Measurements from ENCODE around the gene ZNF655.

The ZNF655 gene

GRCh38 chr7:99616359-99617191 is 58.1 kb downstream of the ZNF655 start, which contains the start of gene ZSCAN25:
Gene ZSCAN25 (plus strand): TSS chr7:99616946. CDS start chr7:99619607, 2,661 bp downstream.
- Histone ChIP-seq H3K27ac (peak within 1 kb of the TSS; percentile 88), H3K9me3 (ENCODE audit: severe bottlenecking) (no peaks in the 10 kb centered on the region), H3K27me3 (ENCODE audit: insufficient read depth, low read depth, severe bottlenecking) (no peaks in the 10 kb centered on the region), H3K36me3 (peaks cover 36% of the 10 kb centered on the region), H3K4me3 (ENCODE audit: low read depth, low read length) (peak within 1 kb of the TSS; percentile 76)
- DNase-seq: peak; percentile 96
- TF ChIP-seq CTCF (IDR thresholded peaks at IDR 0.05; ENCODE audit: low read depth, low read length): peak; percentile 76

GRCh38 chr7:99617192-99617781 is 58.8 kb downstream of the ZNF655 start:
- Histone ChIP-seq H3K27ac (peak overlapping the region; percentile 88), H3K4me3 (ENCODE audit: low read depth, low read length) (peak overlapping the region; percentile 76), H3K9me3 (ENCODE audit: severe bottlenecking) (no peaks in the 10 kb centered on the region), H3K27me3 (ENCODE audit: insufficient read depth, low read depth, severe bottlenecking) (no peaks in the 10 kb centered on the region), H3K36me3 (peaks cover 43% of the 10 kb centered on the region)
- DNase-seq: no peak
- TF ChIP-seq CTCF (IDR thresholded peaks at IDR 0.05; ENCODE audit: low read depth, low read length): no peak

- H3K36me3 ChIP-seq: peaks cover 58% of the 10 kb centered on the region
- H3K27ac ChIP-seq: no peak overlapping the region
- TF ChIP-seq CTCF (IDR thresholded peaks at IDR 0.05; ENCODE audit: low read depth, low read length): no peak
- no peak for DNase-seq
- no peak overlapping the region for H3K4me3 ChIP-seq (ENCODE audit: low read depth, low read length)
- H3K27me3 ChIP-seq (ENCODE audit: insufficient read depth, low read depth, severe bottlenecking): no peaks in the 10 kb centered on the region
- H3K9me3 ChIP-seq (ENCODE audit: severe bottlenecking): no peaks in the 10 kb centered on the region
Observed at GRCh38 chr7:99618726-99619125, 60.3 kb downstream of the ZNF655 start.

- no peaks in the 10 kb centered on the region for H3K9me3 ChIP-seq (ENCODE audit: severe bottlenecking)
- TF ChIP-seq CTCF (IDR thresholded peaks at IDR 0.05; ENCODE audit: low read depth, low read length): no peak
- H3K27me3 ChIP-seq (ENCODE audit: insufficient read depth, low read depth, severe bottlenecking): no peaks in the 10 kb centered on the region
- no peak overlapping the region for H3K4me3 ChIP-seq (ENCODE audit: low read depth, low read length)
- no peak for DNase-seq
- no peak overlapping the region for H3K27ac ChIP-seq
- peaks cover 67% of the 10 kb centered on the region for H3K36me3 ChIP-seq
Observed at GRCh38 chr7:99619571-99620130, 61.2 kb downstream of the ZNF655 start.

GRCh38 chr7:99621271-99621670 is 62.8 kb downstream of the ZNF655 start:
- Histone ChIP-seq H3K4me3 (ENCODE audit: low read depth, low read length) (no peak overlapping the region), H3K9me3 (ENCODE audit: severe bottlenecking) (no peaks in the 10 kb centered on the region), H3K27ac (no peak overlapping the region), H3K36me3 (peaks cover 78% of the 10 kb centered on the region), H3K27me3 (ENCODE audit: insufficient read depth, low read depth, severe bottlenecking) (no peaks in the 10 kb centered on the region)
- TF ChIP-seq CTCF (IDR thresholded peaks at IDR 0.05; ENCODE audit: low read depth, low read length): no peak
- DNase-seq: no peak
